ENCODE measurements around the gene TRH. TPM values are rescaled to one million over a fixed set of nuclear protein-coding genes. Genes with fewer than 3 reads are reported as not detected.

Gene TRH, protein sequence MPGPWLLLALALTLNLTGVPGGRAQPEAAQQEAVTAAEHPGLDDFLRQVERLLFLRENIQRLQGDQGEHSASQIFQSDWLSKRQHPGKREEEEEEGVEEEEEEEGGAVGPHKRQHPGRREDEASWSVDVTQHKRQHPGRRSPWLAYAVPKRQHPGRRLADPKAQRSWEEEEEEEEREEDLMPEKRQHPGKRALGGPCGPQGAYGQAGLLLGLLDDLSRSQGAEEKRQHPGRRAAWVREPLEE
- total RNA-seq (2012; rRNA removed): not detected in 2 replicates

DNA sequence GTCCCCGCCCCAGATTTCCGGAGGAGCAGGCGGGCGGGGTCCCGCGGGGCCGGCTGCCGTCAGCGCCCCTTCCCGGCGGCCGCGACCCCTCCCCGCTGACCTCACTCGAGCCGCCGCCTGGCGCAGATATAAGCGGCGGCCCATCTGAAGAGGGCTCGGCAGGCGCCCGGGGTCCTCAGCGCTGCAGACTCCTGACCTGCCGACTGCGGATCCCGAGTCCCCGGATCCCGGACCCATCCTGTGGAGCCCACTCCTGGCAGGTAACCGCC lies at the start of gene TRH:
Gene TRH (plus strand): TSS at position 157 of the 269 bp plus-strand sequence. CDS start 1,097 bp downstream, outside the sequence.
- peaks cover 83% of the 10 kb centered on the region for H3K27me3 ChIP-seq (ENCODE audit: control insufficient read depth, insufficient read depth, low read length)
- no peak within 1 kb of the TSS for H3K9ac ChIP-seq (ENCODE audit: low read depth, low read length)
- no peaks in the 10 kb centered on the region for H3K9me3 ChIP-seq (replicated peaks; ENCODE audit: low read length)
- H3K4me1 ChIP-seq (ENCODE audit: control insufficient read depth, insufficient read depth, low read length): peaks cover 6% of the 10 kb centered on the region
- H3K4me2 ChIP-seq (ENCODE audit: low read length): peak within 1 kb of the TSS; percentile 26
- no peak within 1 kb of the TSS for H3K4me3 ChIP-seq (ENCODE audit: low read length)
- H3K36me3 ChIP-seq (ENCODE audit: insufficient read depth, low read length): no peaks in the 10 kb centered on the region

DNA sequence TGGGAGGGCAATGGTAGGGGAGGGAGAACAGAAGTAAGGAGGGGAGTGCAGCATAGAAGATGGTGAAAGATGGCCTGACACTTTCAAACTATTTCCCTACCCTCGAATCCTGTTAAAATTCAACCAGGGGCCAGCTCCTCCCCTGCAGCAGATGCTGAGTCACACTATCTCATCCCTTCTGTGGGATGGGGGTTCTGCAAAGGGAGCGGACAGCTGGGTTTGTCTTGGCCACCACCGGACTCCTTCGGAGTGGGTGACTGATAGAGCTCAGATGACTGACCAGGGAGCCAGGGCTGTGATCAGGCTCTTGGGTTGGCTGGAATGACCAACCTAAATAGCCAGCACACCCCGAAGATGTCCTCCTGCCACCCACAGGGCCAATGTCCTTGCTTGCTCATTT lies 47.4 kb upstream of the TRH start:
- Histone ChIP-seq H3K4me3 (ENCODE audit: low read length) (no peak overlapping the region), H3K36me3 (ENCODE audit: insufficient read depth, low read length) (no peaks in the 10 kb centered on the region), H3K27me3 (ENCODE audit: control insufficient read depth, insufficient read depth, low read length) (no peaks in the 10 kb centered on the region), H3K4me1 (ENCODE audit: control insufficient read depth, insufficient read depth, low read length) (peaks cover 4% of the 10 kb centered on the region), H3K4me2 (ENCODE audit: low read length) (peak overlapping the region; percentile 18), H3K9ac (ENCODE audit: low read depth, low read length) (no peak overlapping the region), H3K9me3 (replicated peaks; ENCODE audit: low read length) (peaks cover 5% of the 10 kb centered on the region)

- Histone ChIP-seq H3K4me1 (ENCODE audit: control insufficient read depth, insufficient read depth, low read length) (peaks cover 4% of the 10 kb centered on the region), H3K9ac (ENCODE audit: low read depth, low read length) (no peak overlapping the region), H3K4me3 (ENCODE audit: low read length) (no peak overlapping the region), H3K4me2 (ENCODE audit: low read length) (no peak overlapping the region), H3K27me3 (ENCODE audit: control insufficient read depth, insufficient read depth, low read length) (peaks cover 6% of the 10 kb centered on the region), H3K36me3 (ENCODE audit: insufficient read depth, low read length) (no peaks in the 10 kb centered on the region), H3K9me3 (replicated peaks; ENCODE audit: low read length) (peaks cover 5% of the 10 kb centered on the region)
Measured at GRCh38 chr3:129929383-129929782, 45.1 kb upstream of the TRH start.

DNA sequence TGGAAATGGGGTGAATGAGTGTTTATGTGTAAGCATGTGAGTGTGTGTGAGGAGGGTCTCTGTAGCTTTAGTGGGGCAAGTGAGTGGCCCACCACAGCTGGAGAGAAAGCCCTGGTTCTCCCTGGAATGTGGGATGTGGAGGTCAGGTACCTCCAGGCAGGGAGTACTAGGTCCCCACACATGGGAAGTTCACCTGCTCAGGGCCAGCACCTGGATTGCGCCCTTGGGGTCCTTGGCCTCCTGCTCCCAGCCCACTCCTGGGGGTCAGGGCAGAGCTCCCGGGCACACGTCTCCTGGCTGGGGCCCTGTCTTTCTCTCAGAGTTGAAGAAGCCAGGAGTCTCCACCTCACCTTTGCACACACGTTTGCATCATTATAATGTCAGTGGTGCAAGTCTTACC lies 41.0 kb upstream of the TRH start:
- no peak overlapping the region for H3K9ac ChIP-seq (ENCODE audit: low read depth, low read length)
- H3K4me3 ChIP-seq (ENCODE audit: low read length): no peak overlapping the region
- no peaks in the 10 kb centered on the region for H3K36me3 ChIP-seq (ENCODE audit: insufficient read depth, low read length)
- peaks cover 8% of the 10 kb centered on the region for H3K27me3 ChIP-seq (ENCODE audit: control insufficient read depth, insufficient read depth, low read length)
- H3K4me2 ChIP-seq (ENCODE audit: low read length): no peak overlapping the region
- H3K9me3 ChIP-seq (replicated peaks; ENCODE audit: low read length): peaks cover 5% of the 10 kb centered on the region
- peaks cover 3% of the 10 kb centered on the region for H3K4me1 ChIP-seq (ENCODE audit: control insufficient read depth, insufficient read depth, low read length)

DNA sequence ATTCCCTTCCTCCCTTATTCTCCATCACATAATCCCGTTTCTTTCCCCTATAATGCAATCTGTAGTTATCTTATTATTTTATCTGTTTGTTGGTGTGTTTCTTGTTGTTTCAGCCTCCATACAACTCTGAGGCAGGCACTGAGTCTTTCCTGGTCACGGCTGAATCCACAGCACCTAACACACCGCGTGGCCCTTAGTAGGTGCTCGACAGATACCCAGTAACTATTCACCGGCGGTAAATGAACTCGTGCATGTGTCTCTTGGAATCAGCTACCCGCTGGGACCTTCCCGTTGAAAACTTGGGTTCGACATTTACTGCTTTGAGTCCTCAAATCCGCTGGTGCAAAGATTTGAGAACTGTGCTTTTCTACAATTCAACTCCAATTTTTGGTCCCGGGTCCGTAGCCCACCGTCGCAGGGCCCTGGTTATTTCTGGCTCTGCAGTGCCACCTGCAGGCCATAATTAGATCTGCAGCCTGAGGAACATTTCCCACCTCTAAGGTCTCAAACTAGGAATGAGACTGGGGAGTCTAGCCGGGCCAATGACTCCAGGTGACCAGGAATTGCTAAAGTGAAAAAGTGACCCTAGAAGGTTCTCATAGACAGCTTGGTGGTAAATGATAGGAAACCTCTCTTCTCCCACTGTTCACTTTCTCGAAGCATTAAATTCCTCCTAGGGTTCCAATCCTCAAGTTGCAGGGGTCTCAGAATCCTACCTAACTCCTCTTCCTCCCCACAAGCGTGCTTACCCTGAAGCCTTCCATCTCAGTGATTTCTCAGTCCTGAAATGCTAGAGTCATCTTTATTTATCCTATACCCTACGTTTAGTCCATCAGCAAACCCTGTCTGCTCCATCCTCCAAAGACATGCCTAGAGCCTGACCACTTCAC lies 40.0 kb upstream of the TRH start:
- peaks cover 3% of the 10 kb centered on the region for H3K4me1 ChIP-seq (ENCODE audit: control insufficient read depth, insufficient read depth, low read length)

GRCh38 chr3:129936757-129937156 lies 37.8 kb upstream of the TRH start:
- no peaks in the 10 kb centered on the region for H3K9me3 ChIP-seq (replicated peaks; ENCODE audit: low read length)
- H3K4me3 ChIP-seq (ENCODE audit: low read length): peak overlapping the region; percentile 73
- peaks cover 18% of the 10 kb centered on the region for H3K27me3 ChIP-seq (ENCODE audit: control insufficient read depth, insufficient read depth, low read length)
- no peaks in the 10 kb centered on the region for H3K36me3 ChIP-seq (ENCODE audit: insufficient read depth, low read length)
- H3K4me2 ChIP-seq (ENCODE audit: low read length): peak overlapping the region; percentile 85
- peaks cover 3% of the 10 kb centered on the region for H3K4me1 ChIP-seq (ENCODE audit: control insufficient read depth, insufficient read depth, low read length)
- H3K9ac ChIP-seq (ENCODE audit: low read depth, low read length): peak overlapping the region; percentile 54

More for the DNA sequence above, 40.0 kb upstream of the TRH start:
- Histone ChIP-seq H3K4me2 (ENCODE audit: low read length) (peak overlapping the region; percentile 62), H3K27me3 (ENCODE audit: control insufficient read depth, insufficient read depth, low read length) (peaks cover 10% of the 10 kb centered on the region), H3K4me3 (ENCODE audit: low read length) (no peak overlapping the region), H3K9ac (ENCODE audit: low read depth, low read length) (no peak overlapping the region), H3K36me3 (ENCODE audit: insufficient read depth, low read length) (no peaks in the 10 kb centered on the region), H3K9me3 (replicated peaks; ENCODE audit: low read length) (peaks cover under 1% of the 10 kb centered on the region)

DNA sequence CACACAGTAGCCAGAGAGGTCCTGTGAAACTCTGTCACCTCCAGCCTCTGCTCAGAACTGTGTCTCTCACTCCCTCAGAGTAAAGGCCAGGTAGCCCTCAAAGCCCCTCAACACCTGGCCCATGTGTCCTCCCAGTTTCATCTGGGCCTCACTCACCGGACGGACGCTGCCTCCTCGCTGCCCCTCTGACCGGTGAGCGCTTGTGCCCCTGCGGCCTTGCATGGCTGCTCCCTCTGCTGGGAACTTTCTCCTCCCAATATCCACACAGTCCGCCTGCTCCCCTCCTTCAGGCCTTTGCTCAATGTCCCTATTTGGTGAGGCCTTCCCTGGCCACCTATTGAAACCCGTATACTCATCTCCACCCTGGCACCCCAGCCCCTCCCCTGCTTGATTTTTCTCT lies 36.8 kb upstream of the TRH start:
- Histone ChIP-seq H3K4me1 (ENCODE audit: control insufficient read depth, insufficient read depth, low read length) (peaks cover 3% of the 10 kb centered on the region), H3K9me3 (replicated peaks; ENCODE audit: low read length) (no peaks in the 10 kb centered on the region), H3K4me2 (ENCODE audit: low read length) (no peak overlapping the region), H3K4me3 (ENCODE audit: low read length) (no peak overlapping the region), H3K36me3 (ENCODE audit: insufficient read depth, low read length) (no peaks in the 10 kb centered on the region), H3K9ac (ENCODE audit: low read depth, low read length) (no peak overlapping the region), H3K27me3 (ENCODE audit: control insufficient read depth, insufficient read depth, low read length) (peaks cover 18% of the 10 kb centered on the region)

GRCh38 chr3:129938140-129938930 lies 36.2 kb upstream of the TRH start:
- Histone ChIP-seq H3K9ac (ENCODE audit: low read depth, low read length) (no peak overlapping the region), H3K4me1 (ENCODE audit: control insufficient read depth, insufficient read depth, low read length) (peaks cover 3% of the 10 kb centered on the region), H3K9me3 (replicated peaks; ENCODE audit: low read length) (no peaks in the 10 kb centered on the region), H3K36me3 (ENCODE audit: insufficient read depth, low read length) (no peaks in the 10 kb centered on the region), H3K27me3 (ENCODE audit: control insufficient read depth, insufficient read depth, low read length) (peaks cover 14% of the 10 kb centered on the region), H3K4me3 (ENCODE audit: low read length) (no peak overlapping the region), H3K4me2 (ENCODE audit: low read length) (no peak overlapping the region)

DNA sequence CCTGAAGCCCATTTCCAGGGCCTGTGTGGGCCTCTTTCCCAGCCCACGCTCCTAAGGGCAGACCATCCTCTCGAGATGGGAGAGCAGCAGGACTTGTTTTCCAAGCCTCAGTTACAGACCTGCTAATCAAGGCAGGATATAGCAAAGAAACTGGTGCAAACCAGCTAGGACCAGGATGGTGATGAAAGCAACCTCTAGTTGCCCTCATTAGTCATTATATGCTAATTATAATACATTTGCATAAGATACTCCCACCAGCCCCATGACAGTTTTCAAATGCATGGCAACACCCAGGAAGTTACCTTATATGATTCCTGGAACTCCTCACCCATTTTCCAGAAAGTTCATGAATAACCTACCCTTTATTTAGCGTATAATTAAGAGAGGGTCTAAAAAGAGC lies 34.4 kb upstream of the TRH start:
- H3K4me2 ChIP-seq (ENCODE audit: low read length): no peak overlapping the region
- H3K9ac ChIP-seq (ENCODE audit: low read depth, low read length): no peak overlapping the region
- peaks cover 23% of the 10 kb centered on the region for H3K27me3 ChIP-seq (ENCODE audit: control insufficient read depth, insufficient read depth, low read length)
- no peaks in the 10 kb centered on the region for H3K9me3 ChIP-seq (replicated peaks; ENCODE audit: low read length)
- H3K4me3 ChIP-seq (ENCODE audit: low read length): no peak overlapping the region
- peaks cover 3% of the 10 kb centered on the region for H3K4me1 ChIP-seq (ENCODE audit: control insufficient read depth, insufficient read depth, low read length)
- H3K36me3 ChIP-seq (ENCODE audit: insufficient read depth, low read length): no peaks in the 10 kb centered on the region

DNA sequence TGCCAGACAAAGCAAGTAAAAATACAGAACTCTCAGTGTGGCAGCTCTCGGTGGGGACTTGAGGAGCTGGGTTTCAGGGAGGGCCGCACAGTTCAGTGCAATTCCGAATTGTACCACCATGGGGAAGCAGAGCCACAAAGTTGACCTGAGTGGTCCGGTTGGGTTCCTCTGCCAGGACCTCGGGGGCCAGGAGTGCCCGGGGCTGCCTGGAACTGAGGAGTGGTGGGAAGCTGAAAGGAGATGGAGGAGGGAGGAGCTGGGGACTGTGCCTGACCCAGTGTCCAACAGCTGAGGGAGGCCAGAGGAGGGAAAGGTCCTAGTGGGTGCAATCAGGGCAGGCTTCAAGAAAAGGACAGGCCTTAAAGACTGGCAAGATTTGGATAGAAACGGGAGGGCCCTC lies 32.2 kb upstream of the TRH start:
- Histone ChIP-seq H3K4me1 (ENCODE audit: control insufficient read depth, insufficient read depth, low read length) (no peaks in the 10 kb centered on the region), H3K27me3 (ENCODE audit: control insufficient read depth, insufficient read depth, low read length) (peaks cover 44% of the 10 kb centered on the region), H3K4me3 (ENCODE audit: low read length) (no peak overlapping the region), H3K36me3 (ENCODE audit: insufficient read depth, low read length) (no peaks in the 10 kb centered on the region), H3K4me2 (ENCODE audit: low read length) (no peak overlapping the region), H3K9ac (ENCODE audit: low read depth, low read length) (no peak overlapping the region), H3K9me3 (replicated peaks; ENCODE audit: low read length) (no peaks in the 10 kb centered on the region)

GRCh38 chr3:129943020-129943419 lies 31.5 kb upstream of the TRH start:
- Histone ChIP-seq H3K36me3 (ENCODE audit: insufficient read depth, low read length) (no peaks in the 10 kb centered on the region), H3K4me2 (ENCODE audit: low read length) (no peak overlapping the region), H3K4me1 (ENCODE audit: control insufficient read depth, insufficient read depth, low read length) (no peaks in the 10 kb centered on the region), H3K27me3 (ENCODE audit: control insufficient read depth, insufficient read depth, low read length) (peaks cover 50% of the 10 kb centered on the region), H3K9me3 (replicated peaks; ENCODE audit: low read length) (no peaks in the 10 kb centered on the region), H3K9ac (ENCODE audit: low read depth, low read length) (no peak overlapping the region), H3K4me3 (ENCODE audit: low read length) (no peak overlapping the region)
